GM21723 (cell line): ENCODE measurements around the gene FAM171A1.

Experiments used
- ATAC-seq: cut with Tn5 transposase; IDR thresholded peaks from one replicate; pipeline ENCODE4 v1.9.1; 2021; ENCODE audit warnings: mild to moderate bottlenecking, moderate library complexity; ENCODE audit not compliant: unreplicated experiment

The FAM171A1 gene

DNA sequence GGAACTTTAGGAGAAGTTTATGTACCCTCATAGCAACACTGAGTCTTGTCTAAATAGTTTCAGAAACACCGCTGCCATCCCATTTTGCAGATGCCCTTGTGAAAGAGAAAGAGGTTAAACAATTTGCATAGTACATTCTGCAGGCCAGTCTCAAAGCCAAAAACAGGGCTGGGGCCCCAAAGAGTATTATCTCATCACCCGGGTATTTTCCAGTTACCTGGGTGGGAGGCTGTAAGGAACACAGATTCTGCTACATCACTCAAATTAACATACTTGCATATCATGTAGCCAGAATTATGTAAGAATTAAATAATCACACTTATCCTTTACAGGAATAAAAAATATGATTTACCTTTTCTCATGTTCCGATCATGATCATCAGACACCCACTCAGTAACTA, 3.1 kb upstream of the FAM171A1 start:
- ATAC-seq: no peak

DNA sequence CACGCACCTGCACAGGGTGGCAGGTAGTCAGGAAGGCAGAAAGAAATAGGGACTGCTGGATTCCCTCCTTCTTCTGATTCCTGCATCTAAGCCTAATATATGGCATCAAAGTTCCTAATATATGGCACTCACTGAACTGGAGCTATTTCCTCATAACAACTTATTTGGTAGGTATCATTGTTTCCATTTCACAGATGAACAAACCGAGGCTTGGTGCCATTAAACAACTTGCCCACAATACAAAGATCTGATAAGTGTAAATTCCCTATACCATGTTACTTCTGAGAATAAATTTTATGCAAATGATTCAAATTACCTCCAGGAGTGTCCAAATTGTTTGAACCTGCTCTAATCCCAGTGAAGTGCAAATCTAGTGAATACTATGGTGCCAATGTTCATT, 2.1 kb upstream of the FAM171A1 start:
- ATAC-seq: no peak

DNA sequence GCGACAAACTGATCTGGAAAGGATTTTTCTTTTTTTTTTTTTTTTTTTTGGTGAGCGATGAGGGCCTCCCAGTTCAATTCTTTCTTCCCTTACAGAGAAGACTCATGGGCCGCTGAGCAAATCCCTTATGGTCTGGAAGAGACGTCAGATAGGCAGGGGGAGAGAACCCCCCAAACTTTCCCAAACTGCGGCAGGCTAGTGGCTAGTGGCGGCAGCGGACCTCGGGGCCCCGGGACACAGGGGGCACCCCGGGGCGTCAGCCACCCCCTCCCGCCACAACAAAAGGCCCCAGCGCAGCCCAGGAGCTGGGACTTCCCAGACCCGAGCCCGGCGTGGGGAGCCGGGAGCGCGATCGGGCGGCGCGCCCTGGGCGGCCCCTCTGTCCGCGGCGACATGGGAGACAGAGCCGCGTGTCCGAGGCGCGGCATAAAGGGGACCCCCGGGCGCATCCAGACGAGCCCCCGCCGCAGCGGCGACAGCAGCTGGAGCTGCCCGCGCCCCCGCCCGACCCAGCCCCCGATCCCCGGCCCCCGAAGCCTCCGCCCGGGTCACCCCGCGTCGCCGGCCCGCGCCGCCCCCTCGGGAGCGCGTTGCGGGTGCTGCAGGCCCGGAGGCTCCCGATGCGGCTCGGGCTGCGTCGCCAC, 755 bp downstream of the FAM171A1 start:
- no peak for ATAC-seq

DNA sequence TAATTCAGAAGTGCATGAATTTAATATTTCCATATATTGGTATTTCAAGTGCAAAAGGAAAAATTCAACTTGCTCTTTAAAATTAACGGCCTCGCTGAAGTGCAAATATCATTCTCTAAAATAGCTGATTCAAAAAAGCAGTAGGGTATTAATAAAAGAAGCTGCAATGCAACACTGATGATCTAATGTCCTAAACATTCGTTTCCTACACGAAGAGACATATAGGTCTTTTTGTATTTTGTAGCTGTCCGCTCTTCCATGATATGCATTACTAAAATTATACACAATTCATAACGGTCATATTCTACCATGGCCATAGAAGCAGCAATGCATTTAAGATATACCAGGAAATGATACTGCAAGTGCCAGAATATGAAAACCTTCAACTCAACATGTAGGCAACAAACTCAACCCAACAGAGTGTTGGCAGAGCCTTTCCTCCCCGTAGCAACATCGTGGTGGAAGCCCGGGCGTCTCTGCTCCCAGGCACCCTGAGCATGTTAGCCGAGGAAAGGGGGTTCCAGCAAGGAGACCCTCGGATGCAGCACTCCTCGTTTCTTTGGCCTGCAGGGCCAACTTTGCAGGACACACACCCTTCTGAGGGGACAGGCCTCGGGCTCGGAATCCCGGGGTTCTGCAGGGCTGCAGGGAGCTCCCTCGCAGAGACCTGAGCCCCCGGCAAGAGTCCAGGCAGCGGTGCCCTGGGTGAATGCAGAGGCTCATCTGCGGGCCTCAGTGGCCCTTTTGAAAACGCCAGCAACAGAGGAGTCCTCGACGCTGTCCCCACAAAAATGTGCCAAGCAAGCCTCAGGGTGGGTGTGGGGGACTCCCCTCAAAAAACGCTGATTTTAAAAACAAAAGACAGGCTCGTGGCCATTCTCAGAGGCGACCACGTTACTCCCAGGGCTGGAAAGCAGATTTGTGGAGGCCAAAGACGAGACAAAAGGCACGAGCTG, 1.6 kb downstream of the FAM171A1 start:
- ATAC-seq: no peak

DNA sequence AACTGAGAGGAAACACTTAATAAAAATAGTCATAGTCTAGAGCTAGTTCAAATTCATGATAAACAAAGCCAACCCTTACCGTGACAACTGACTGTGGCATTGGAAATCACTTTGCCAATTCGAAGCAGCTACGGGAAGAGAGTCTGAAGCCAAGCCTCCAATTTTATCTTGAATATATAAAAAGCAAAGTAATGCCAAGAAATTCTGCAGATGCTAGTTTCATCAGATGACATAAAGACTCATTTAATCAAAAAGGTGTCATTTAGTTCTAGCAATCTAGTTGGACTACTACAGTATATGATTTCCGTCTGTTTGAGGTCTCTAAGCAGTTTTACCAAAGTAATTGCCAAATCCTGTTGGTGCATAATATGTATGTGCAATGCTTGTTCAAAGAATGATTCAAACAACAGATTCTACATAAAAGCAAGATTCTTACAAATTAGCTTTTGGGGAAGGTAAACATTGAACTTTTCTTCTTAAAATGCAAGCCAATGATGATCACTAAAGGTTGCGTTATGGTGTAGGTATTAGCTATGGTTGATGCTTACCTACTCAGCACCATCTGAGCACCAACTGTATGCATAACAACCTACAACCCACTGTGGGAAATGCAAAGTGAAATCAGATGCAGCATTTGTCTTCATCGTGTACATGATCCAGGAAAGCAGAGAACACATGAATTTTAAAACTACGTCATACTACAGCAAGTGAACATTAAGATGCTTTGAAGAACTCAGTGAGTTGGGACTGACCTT, 2.8 kb downstream of the FAM171A1 start:
- ATAC-seq: no peak

DNA sequence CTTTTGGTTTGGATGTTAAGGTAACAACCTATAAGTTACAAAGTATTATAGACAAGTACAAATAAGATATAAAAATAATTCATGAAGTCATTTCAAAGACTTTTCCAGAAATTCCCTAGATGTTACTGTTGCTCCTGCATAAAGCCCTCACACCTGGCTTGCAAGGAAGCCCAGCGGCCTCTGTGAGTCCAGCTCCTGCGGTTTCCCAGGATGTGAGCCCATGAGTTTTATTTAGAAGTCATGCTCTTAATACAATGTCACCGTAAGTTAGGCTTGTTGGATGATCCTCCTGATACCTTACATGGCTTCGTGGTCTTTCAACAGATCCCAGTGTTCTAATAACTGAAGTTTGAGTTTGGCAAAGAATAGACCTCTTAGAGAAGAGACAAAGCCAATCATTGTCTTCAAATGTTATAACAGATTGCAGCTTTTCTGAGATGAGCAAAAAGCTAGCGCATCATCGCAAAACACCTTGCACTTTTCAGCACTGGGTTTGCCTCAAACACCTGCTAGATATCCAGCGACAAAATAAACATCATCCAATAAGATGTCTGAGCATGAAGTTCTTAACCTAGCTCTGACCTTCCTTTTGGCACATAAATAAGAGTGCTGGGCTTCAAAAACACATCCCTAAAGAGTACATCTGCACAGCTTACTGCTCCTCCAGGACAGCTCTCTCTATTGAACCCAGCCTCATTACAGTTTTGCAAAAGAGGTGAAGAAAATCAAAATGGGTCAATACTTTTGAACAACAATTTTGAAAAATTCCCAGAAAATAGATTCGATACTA, 3.6 kb downstream of the FAM171A1 start:
- no peak for ATAC-seq

DNA sequence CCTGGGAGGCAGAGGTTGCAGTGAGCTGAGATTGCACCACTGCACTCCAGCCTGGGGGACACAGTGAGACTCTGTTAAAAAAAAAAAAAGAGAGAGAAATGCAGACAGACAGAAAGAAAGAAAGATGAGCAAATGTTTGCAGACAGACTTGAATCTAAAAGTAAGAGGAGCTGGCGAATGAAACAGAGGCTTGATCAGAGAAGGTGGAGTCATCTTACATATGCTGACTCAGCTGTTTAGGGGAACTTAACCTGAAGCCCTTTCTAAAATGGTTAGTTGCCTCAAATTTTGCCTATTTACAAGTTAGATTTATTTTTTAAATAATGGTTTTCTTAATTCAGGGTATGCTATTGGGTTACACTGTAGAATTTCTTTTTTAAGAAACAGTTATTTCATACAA, 5.4 kb downstream of the FAM171A1 start:
- ATAC-seq: no peak

DNA sequence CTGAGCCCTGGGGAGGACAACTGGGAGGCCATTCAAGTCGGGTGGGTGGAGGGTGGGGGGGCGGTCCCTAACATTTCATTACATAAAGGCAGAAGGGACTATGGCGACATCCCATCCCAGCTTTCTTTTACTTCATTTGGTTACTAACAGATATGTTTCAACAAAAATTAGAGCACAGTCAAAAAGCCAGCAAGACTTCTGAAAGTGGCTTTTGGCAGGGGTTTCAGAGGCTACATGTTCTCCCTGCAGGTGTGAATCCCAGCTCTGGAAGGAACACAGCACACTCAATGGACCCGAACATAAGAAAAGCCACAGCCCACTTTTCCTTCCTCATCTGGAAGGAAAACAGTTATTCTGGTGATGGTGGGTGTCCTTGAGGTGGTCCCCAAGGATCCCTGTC, 7.1 kb downstream of the FAM171A1 start:
- no peak for ATAC-seq

DNA sequence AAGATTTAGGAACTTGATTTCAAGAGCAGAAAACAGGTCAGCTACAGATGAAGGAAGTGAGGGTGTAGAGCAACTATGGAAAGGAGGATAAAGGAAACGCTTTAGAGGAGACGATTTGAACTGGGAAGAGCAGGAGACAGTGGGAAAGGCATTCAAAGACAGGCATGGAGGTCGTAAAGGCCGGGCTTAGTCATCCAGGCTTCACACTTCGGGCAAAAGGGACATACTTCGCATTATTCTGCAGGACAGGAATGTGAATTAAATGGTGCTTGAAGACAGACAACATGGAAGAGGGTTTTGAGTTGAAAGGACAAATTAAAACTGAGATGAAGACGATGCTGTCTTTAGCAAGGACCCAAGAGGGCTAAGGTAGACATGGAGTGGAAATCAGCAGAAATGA, 8.1 kb downstream of the FAM171A1 start:
- ATAC-seq: no peak

DNA sequence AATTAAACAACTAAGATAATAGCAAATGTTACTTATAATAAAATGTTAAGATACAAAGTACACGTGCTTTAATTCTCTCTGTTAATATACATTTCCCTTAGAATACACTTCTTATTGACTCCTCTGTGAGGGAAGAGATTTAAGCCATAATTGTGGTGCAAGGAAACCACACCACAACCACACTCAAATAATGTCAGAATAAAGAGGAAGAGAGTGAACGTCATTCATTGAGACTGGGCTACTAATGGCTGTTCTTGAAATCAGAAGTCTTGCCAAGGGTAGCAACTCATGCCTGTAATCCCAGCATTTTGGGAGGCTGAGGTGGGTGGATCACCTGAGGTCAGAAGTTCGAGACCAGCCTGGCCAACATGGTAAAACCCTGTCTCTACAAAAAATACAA, 10.0 kb downstream of the FAM171A1 start:
- ATAC-seq: no peak

DNA sequence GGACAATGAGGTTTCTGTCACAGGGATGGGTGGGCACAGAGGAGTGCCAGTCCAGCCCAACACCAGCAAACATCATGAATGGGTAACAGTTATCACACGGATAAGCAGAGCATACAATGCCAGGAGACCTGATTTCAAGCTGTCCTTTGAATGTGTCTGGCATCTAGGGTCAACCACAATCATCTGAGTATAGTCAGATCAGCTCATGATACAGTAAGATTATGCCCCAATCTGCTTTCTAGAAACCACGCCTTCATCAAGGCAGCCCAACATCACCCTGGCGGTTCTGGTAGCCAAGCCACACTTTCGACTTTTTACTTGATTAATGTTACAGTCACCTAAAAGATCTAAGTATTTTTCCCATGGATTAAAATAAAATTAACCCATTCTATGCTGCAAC, 10.5 kb downstream of the FAM171A1 start:
- ATAC-seq: no peak

DNA sequence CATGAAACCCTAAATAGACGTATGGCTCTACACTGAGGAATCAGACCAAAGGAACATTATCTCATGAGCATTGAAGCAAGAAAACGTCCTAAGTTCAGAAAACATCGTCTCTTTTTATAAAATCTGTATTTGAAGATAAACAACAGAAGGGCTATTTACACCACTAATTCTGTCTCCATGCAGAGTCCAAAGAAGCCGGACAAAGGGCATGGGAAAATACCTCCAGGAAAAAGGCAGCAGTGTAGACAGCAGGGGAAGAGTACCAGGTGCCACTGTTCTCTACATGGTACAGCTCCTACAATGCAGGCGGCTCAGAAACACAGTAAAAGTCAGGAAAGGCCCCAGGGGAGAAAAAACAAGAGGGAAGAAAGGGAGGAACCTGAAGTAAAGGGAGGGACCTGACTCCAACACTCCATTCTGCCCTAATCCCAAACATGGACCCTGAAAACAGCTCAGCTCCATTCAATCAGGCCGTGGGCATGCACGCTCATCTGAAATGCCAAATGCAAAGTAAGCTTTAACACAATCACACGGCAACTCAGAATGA, 17.5 kb downstream of the FAM171A1 start:
- ATAC-seq: no peak

DNA sequence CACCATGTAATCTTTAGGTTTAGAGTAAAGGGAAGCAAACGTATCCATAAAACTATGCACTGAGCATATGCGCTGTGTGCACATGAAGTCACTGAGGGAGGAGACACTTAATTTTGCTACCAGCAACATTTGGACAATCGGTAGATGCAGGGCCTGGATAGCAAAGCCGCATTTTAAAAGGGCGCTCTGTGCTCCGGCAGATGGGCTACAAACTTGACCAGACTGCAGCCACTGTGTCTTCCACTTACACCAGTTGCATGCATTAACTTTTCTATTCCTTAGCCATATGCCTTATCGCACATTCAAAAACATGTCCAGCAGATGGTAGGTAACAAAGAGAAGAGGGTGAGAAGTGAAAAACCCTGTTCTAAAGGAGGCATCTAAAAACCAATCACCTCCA, 18.3 kb downstream of the FAM171A1 start:
- no peak for ATAC-seq

DNA sequence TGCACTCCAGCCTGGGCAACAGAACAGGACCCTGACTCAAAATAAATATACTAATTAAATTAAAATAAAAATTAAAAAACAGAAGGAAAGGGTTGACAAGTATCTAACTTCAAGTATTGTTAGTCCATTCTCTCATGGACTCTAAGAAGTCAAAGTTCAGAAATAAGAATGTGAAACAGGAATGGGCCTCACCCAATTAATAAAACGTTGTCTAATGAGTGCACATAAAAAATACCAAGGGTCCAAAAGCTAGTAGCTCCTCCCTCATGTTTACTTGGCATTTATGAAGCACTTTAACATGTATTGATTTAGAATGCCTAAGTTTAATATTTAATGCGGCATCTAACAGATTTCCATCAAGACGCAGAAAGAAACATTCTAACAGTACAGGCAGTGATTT, 18.9 kb downstream of the FAM171A1 start:
- no peak for ATAC-seq

DNA sequence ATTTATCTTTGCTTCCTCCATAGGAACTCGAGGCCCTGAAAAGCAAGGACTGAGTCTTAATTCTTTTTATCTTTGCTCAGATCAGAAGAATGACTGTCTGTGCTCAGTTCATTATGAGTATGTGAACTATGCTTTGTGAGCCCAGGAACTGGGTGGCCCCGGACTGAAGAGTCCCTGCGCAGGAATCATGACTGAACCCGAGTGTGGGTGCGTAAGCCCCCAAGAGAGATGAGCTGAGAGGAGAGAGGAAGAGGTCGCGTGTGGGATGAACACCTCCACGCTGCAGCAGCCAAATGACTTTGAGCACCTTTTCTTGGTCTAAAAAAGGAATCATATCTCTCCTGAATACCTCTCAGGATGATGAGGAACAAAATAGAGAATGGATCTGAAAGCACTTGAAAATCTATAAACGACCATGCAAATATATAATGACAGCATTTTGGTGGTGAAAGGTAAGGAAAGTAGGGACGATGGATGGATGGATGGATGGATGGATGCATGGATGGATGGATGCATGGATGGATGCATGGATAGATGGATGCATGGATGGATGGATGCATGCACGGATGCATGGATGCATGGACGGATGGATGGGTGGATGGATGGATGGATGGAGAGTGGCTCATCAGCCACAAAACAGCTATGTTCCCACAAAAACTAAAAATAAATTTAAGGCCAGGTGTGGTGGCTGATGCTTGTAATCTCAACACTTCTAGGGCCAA, 19.8 kb downstream of the FAM171A1 start:
- no peak for ATAC-seq

DNA sequence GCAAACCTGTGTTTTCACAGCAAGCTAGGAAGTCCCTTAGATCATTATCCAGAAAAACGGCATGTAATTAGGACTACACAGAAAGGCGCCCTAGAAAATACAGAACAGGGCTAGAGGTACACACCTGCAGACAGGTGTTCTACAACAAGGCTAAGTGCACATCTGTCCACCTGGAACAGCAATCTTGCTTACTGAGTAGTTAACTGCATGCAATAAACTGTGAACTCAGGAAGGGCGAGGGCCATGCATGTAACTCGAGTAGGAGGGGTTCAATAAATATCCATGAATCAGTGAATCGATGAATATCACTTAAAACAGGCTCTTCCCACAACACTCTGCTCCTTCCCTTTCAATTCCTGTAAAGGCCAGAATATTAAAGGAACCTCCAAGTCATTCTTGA, 22.0 kb downstream of the FAM171A1 start:
- no peak for ATAC-seq

DNA sequence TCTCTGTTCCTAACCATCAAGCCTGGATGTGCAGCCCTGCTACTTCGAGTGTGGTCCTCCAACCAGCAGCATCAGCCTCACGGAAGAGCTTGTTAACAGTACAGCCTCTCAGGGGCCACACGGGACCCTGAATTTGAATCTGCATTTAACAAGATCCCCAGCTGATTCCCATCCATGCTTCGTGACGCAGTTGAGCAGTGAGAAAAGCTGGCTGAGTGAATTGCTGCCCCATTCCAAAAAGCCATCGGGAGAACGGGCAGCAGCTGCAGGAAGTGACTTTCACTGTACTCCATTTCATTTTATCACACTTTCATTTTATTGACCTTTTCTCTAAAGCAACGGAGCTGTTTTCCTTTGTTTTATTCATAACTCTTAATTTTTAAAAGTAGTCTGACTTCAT, 22.5 kb downstream of the FAM171A1 start:
- ATAC-seq: no peak

DNA sequence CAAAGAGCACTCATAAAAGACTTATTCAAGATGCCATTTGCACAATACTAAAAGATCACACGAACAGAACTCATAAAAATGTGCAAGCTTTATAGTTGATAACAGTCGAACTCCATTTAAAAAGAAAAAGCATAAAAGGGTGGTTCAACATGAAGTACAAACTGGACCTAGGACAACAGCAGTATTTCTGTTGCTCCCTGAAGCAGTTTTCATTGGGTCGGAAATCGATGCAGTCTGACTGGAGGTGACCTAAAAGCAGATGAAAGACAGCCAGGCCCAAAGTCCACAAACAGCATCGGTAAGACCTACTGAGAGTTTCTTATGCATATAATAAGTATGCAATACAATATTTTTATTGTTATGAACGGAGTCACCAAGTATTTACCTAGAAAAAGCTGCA, 23.9 kb downstream of the FAM171A1 start:
- no peak for ATAC-seq

DNA sequence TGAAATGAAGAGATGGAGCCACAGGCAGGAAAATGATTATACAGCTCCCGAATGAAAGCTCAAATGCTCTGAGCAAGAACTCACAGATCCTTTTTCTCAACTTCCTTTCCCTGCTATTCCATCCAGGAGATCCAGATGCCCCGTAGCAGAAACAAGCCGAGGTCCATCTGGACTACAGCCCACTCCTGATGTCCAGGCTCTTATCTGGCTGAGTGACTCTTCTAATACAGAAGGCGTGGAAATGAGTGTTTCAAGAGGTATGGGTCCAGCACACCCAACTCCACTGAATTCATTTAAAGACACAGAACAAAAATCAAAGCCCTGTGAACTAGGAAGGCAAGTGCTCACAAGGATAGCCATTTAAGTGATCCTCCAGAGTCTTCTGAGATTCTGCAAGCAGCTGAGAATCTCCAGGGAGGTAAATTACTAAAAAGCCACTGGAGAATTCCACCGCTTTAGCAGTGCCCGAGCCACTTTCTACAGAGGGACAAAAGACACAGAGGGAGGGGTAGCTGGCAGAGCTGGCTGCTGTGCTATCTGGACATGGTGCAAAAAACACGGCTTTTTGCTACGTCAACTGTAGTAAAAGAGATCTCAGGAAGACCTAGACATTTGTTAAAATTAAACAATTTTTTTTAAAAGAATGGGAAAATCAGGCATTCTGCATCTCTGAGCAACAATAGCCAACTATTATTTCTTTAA, 24.5 kb downstream of the FAM171A1 start:
- no peak for ATAC-seq
